PFSK-1 (cell line): ENCODE data around the gene BCORL1.

ENCODE experiments used
- FOXP2 ChIP-seq: optimal IDR thresholded peaks from 2 replicates; pipeline ENCODE3; 2011; ENCODE audit warnings: borderline replicate concordance, control low read depth, inconsistent platforms; ENCODE audit not compliant: insufficient read depth; ENCODE audit errors: extremely low read length, extremely low read depth
- POLR2AphosphoS5 ChIP-seq: IDR thresholded peaks from 2 replicates; pipeline ENCODE4 v1.6.1; 2012; ENCODE audit warnings: low read depth, mild to moderate bottlenecking, control low read depth, low read length, moderate library complexity
- REST ChIP-seq, 2 experiments: IDR thresholded peaks; 2 replicates each; pipeline versions ENCODE4 v1.6.1 to v1.8.0; 2011 to 2012; ENCODE audit warnings: low read depth in 2 of 2, low read length in 2 of 2, control low read depth in 1 of 2, inconsistent platforms in 1 of 2, mild to moderate bottlenecking in 1 of 2, moderate library complexity in 1 of 2; ENCODE audit not compliant: insufficient read depth in 1 of 2
- SIN3A ChIP-seq: IDR thresholded peaks from 2 replicates; pipeline ENCODE4 v1.6.1; 2012; ENCODE audit warnings: mild to moderate bottlenecking, low read length, moderate library complexity, borderline replicate concordance; ENCODE audit not compliant: insufficient read depth
- TAF1 ChIP-seq: IDR thresholded peaks from 2 replicates; pipeline ENCODE4 v1.6.1; 2012; ENCODE audit warnings: low read length, control low read depth, borderline replicate concordance; ENCODE audit not compliant: insufficient read depth

The BCORL1 gene

GRCh38 chrX:130105244-130105643 lies 122.8 kb downstream of the BCORL1 start:
- TF ChIP-seq FOXP2 (no peak), REST (IDR thresholded peaks at IDR 0.05; ENCODE audit: insufficient read depth in 1 of 2, low read depth in 2 of 2, low read length in 2 of 2) (no peak), SIN3A (no peak), TAF1 (no peak), POLR2AphosphoS5 (no peak)

GRCh38 chrX:130106071-130106470 lies 123.6 kb downstream of the BCORL1 start:
- no peak for TF ChIP-seq POLR2AphosphoS5
- TF ChIP-seq REST (IDR thresholded peaks at IDR 0.05; ENCODE audit: insufficient read depth in 1 of 2, low read depth in 2 of 2, low read length in 2 of 2), result no peak
- TF ChIP-seq SIN3A, result no peak
- no peak for TF ChIP-seq TAF1
- no peak for TF ChIP-seq FOXP2
